SK-N-SH treated with all-trans-retinoic acid at 6 μM for 48 hours (cell line): ENCODE measurements around the gene LSMEM2.

Source experiments
- ARNTL ChIP-seq: fragments of 450-650 bp; formaldehyde crosslinking; IDR thresholded peaks from 2 replicates; pipeline ENCODE4 v1.5.0; 2020; ENCODE audit warnings: low read depth, mild to moderate bottlenecking, moderate library complexity, borderline replicate concordance
- BACH2 ChIP-seq: fragments of 250-450 bp; sonication (Bioruptor Pico); IDR thresholded peaks from 2 replicates; pipeline ENCODE4 v1.9.0; 2021; ENCODE audit warnings: mild to moderate bottlenecking, borderline replicate concordance
- CSDC2 ChIP-seq: fragments of 250-450 bp; sonication (Bioruptor Pico); IDR thresholded peaks from 2 replicates; pipeline ENCODE4 v1.5.0; 2020; ENCODE audit warnings: mild to moderate bottlenecking, moderate library complexity
- GLIS3 ChIP-seq: fragments of 250-450 bp; sonication (Bioruptor Pico); IDR thresholded peaks from 2 replicates; pipeline ENCODE4 v1.5.0; 2020; ENCODE audit warnings: mild to moderate bottlenecking, moderate library complexity
- OSR1 ChIP-seq: fragments of 250-450 bp; sonication (Bioruptor Pico); IDR thresholded peaks from 2 replicates; pipeline ENCODE4 v1.8.0; 2022; ENCODE audit warnings: moderate library complexity, mild to moderate bottlenecking, inconsistent platforms
- RARB ChIP-seq: fragments of 250-450 bp; sonication (Bioruptor Pico); IDR thresholded peaks from 2 replicates; pipeline ENCODE4 v1.8.0; 2021; ENCODE audit warnings: mild to moderate bottlenecking, moderate library complexity
- SNAI2 ChIP-seq: fragments of 250-450 bp; sonication (Bioruptor Pico); IDR thresholded peaks from 2 replicates; pipeline ENCODE4 v1.5.0; 2020; ENCODE audit warnings: mild to moderate bottlenecking, moderate library complexity
- ZFP3 ChIP-seq: fragments of 250-450 bp; sonication (Bioruptor Pico); IDR thresholded peaks from 2 replicates; pipeline ENCODE4 v1.5.0; 2020; ENCODE audit warnings: mild to moderate bottlenecking, moderate library complexity
- ZFP30 ChIP-seq: fragments of 450-650 bp; formaldehyde crosslinking; IDR thresholded peaks from 2 replicates; pipeline ENCODE4 v1.5.0; 2022; ENCODE audit warnings: mild to moderate bottlenecking, moderate library complexity
- ZNF70 ChIP-seq: fragments of 450-650 bp; formaldehyde crosslinking; IDR thresholded peaks from 2 replicates; pipeline ENCODE4 v1.5.0; 2020; ENCODE audit warnings: mild to moderate bottlenecking, moderate library complexity
- ZNF8 ChIP-seq: fragments of 450-650 bp; formaldehyde crosslinking; IDR thresholded peaks from 2 replicates; pipeline ENCODE4 v1.5.0; 2020; ENCODE audit warnings: mild to moderate bottlenecking, moderate library complexity
- TF ChIP-seq, protein P1 (sequence below): fragments of 250-450 bp; sonication (Bioruptor Pico); IDR thresholded peaks from 2 replicates; pipeline ENCODE4 v1.5.1; 2021; ENCODE audit warnings: mild to moderate bottlenecking, moderate library complexity
- TF ChIP-seq, protein P2 (sequence below): fragments of 250-450 bp; sonication (Bioruptor Pico); IDR thresholded peaks from 2 replicates; pipeline ENCODE4 v1.8.0; 2020; ENCODE audit warnings: mild to moderate bottlenecking, moderate library complexity, borderline replicate concordance
- TF ChIP-seq, protein P3 (sequence below): fragments of 250-450 bp; sonication (Bioruptor Pico); IDR thresholded peaks from 2 replicates; pipeline ENCODE4 v1.5.0; 2020; ENCODE audit warnings: mild to moderate bottlenecking, moderate library complexity

DNA sequence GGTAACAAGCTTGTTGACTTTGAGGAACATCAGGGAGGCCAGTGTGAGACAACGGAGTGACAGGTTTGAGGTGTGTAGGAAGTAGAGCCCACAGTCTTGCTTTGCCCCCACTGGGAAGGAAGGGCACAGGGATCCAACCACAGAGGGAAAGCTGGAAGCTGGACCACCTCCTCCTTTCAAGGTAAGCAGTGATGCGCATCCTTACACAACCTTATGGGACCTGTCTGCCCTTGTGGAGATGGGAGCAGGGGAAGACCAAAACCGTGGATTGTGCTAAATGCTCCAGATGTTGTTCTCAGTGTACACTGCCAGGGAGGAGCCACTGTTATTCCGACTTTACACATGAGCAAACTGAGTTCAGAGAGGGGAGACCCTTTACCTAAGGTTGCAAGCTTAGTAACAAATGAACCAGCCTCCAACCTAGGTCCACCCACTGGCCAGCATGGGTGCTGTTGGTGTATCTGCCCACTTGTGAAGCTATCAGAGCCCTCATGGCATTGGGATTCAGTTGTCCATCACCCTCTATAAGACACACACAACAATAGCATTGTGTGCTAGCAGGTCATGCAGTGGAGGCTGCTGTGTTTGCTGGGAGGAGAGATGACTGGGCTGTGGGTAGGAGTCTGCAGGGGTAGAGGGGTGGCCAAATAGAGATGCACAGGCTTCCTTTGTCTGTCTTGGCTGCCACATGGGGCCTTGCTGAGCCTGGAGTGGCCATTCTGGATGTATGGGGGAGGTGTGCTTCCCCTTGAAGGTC, 586 bp upstream of the LSMEM2 start:
- TF ChIP-seq SNAI2 (CRISPR knock-in tag): no peak
- TF ChIP-seq BACH2: no peak
- TF ChIP-seq RARB: no peak
- no peak for TF ChIP-seq CSDC2 (CRISPR knock-in tag)
- no peak for TF ChIP-seq ZNF70 (CRISPR knock-in tag)
- TF ChIP-seq, protein P1, sequence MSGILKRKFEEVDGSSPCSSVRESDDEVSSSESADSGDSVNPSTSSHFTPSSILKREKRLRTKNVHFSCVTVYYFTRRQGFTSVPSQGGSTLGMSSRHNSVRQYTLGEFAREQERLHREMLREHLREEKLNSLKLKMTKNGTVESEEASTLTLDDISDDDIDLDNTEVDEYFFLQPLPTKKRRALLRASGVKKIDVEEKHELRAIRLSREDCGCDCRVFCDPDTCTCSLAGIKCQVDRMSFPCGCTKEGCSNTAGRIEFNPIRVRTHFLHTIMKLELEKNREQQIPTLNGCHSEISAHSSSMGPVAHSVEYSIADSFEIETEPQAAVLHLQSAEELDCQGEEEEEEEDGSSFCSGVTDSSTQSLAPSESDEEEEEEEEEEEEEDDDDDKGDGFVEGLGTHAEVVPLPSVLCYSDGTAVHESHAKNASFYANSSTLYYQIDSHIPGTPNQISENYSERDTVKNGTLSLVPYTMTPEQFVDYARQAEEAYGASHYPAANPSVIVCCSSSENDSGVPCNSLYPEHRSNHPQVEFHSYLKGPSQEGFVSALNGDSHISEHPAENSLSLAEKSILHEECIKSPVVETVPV (CRISPR knock-in tag): no peak
- TF ChIP-seq OSR1 (CRISPR knock-in tag): no peak
- TF ChIP-seq, protein P2, sequence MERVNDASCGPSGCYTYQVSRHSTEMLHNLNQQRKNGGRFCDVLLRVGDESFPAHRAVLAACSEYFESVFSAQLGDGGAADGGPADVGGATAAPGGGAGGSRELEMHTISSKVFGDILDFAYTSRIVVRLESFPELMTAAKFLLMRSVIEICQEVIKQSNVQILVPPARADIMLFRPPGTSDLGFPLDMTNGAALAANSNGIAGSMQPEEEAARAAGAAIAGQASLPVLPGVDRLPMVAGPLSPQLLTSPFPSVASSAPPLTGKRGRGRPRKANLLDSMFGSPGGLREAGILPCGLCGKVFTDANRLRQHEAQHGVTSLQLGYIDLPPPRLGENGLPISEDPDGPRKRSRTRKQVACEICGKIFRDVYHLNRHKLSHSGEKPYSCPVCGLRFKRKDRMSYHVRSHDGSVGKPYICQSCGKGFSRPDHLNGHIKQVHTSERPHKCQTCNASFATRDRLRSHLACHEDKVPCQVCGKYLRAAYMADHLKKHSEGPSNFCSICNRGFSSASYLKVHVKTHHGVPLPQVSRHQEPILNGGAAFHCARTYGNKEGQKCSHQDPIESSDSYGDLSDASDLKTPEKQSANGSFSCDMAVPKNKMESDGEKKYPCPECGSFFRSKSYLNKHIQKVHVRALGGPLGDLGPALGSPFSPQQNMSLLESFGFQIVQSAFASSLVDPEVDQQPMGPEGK (CRISPR knock-in tag): no peak
- TF ChIP-seq GLIS3 (CRISPR knock-in tag): no peak
- no peak for TF ChIP-seq ZFP30 (CRISPR knock-in tag)
- no peak for TF ChIP-seq ZFP3 (CRISPR knock-in tag)
- no peak for TF ChIP-seq ARNTL (CRISPR knock-in tag)
- TF ChIP-seq ZNF8 (CRISPR knock-in tag): no peak
- TF ChIP-seq, protein P3, sequence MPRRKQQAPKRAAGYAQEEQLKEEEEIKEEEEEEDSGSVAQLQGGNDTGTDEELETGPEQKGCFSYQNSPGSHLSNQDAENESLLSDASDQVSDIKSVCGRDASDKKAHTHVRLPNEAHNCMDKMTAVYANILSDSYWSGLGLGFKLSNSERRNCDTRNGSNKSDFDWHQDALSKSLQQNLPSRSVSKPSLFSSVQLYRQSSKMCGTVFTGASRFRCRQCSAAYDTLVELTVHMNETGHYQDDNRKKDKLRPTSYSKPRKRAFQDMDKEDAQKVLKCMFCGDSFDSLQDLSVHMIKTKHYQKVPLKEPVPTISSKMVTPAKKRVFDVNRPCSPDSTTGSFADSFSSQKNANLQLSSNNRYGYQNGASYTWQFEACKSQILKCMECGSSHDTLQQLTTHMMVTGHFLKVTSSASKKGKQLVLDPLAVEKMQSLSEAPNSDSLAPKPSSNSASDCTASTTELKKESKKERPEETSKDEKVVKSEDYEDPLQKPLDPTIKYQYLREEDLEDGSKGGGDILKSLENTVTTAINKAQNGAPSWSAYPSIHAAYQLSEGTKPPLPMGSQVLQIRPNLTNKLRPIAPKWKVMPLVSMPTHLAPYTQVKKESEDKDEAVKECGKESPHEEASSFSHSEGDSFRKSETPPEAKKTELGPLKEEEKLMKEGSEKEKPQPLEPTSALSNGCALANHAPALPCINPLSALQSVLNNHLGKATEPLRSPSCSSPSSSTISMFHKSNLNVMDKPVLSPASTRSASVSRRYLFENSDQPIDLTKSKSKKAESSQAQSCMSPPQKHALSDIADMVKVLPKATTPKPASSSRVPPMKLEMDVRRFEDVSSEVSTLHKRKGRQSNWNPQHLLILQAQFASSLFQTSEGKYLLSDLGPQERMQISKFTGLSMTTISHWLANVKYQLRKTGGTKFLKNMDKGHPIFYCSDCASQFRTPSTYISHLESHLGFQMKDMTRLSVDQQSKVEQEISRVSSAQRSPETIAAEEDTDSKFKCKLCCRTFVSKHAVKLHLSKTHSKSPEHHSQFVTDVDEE (CRISPR knock-in tag): no peak
